Stomach (tissue), 9 donors: ENCODE data around the gene DEK. TPM values are rescaled to one million over a fixed set of nuclear protein-coding genes. Genes with fewer than 3 reads are reported as not detected.
"Not testable (repeated sequence)": the region's sequence is repeated elsewhere in the genome, so short reads cannot be mapped to it uniquely, and the experiment has no call there.

Source experiments
- DNase-seq, 2 donors: peaks; one replicate each; pipeline versions ENCODE4 v3.0.0 to v3.0.0-alpha.2; 2013 to 2019
- H3K27ac ChIP-seq, 5 donors: fragments of 200-600 bp in 4 of 5; sonication (generic) in 4 of 5; one replicate each; pipeline ENCODE4 v1.5.1; 2013 to 2019; ENCODE audit warnings: mild to moderate bottlenecking in 1 of 5, moderate library complexity in 1 of 5
- H3K27me3 ChIP-seq, 3 donors: fragments of 200-600 bp; sonication (generic); one replicate each; pipeline ENCODE4 v1.5.1; 2017 to 2019; ENCODE audit warnings: mixed run types in 1 of 3
- H3K36me3 ChIP-seq, 4 donors: fragments of 200-600 bp; sonication (generic); 1 replicate in 3 of 4; 2 replicates in 1 of 4; pipeline ENCODE4 v1.5.1; 2016 to 2019
- H3K4me1 ChIP-seq, 4 donors: fragments of 200-600 bp; sonication (generic); one replicate each; pipeline ENCODE4 v1.5.1; 2016 to 2019
- H3K4me3 ChIP-seq, 4 donors: fragments of 200-600 bp; sonication (generic) in 3 of 4; one replicate each; pipeline ENCODE4 v1.5.1; 2016 to 2019; ENCODE audit warnings: mild to moderate bottlenecking in 1 of 4
- H3K9me3 ChIP-seq, 4 donors: fragments of 200-600 bp; sonication (generic); one replicate each; pipeline ENCODE4 v1.5.1; 2016 to 2019
- EP300 ChIP-seq: sonication (generic); formaldehyde crosslinking; IDR thresholded peaks from one replicate; pipeline ENCODE4 v1.6.1; 2017; ENCODE audit warnings: antibody characterized with exemption
- POLR2A ChIP-seq, 4 donors: fragments of 450-650 bp; IDR thresholded peaks; one replicate each; pipeline ENCODE4 v1.6.1; 2016; ENCODE audit warnings: antibody characterized with exemption in 4 of 4, control low read depth in 2 of 4, mild to moderate bottlenecking in 1 of 4, moderate library complexity in 1 of 4
- POLR2AphosphoS5 ChIP-seq, 3 donors: sonication (generic); formaldehyde crosslinking; IDR thresholded peaks; one replicate each; pipeline ENCODE4 v1.6.1; 2016; ENCODE audit warnings: antibody characterized with exemption in 3 of 3
- WGBS, 5 donors: extraction: QIAGEN DNeasy Blood & Tissue Kit in 3 of 5; methylation state at CpG; one replicate each; pipeline versions ENCODE4 v1.1.5 to v1.1.7; 2013 to 2018; 5-methylcytosine and 5-hydroxymethylcytosine counted together
- intact Hi-C: fragments of 100-400 bp; cut with DNase I; formaldehyde crosslinking; loops from one replicate; pipeline ENCODE4 v1.15.1; 2023; ENCODE audit warnings: low total_unique reads
- polyA plus RNA-seq, 3 donors: library from polyadenylated mRNA; stranded (reverse); fragments of 200-250 nt; gene quantifications; one replicate each; pipeline ENCODE4 v1.2.3, GENCODE V29; 2013
- total RNA-seq, 5 donors: library from RNA; depleted of rRNA; stranded (reverse); fragments of >200 nt; gene quantifications; one replicate each; pipeline versions ENCODE4 v1.1.0 to v1.2.3, GENCODE V29; 2014 to 2016
- TF ChIP-seq, protein P1 (sequence below), 7 experiments: fragments of 450-650 bp in 4 of 7; fragments of 200-600 bp in 3 of 7; sonication (generic) in 3 of 7; IDR thresholded peaks; one replicate each; pipeline ENCODE4 v1.5.1; 2016 to 2019; ENCODE audit warnings: antibody characterized with exemption in 7 of 7, control low read depth in 2 of 7, mild to moderate bottlenecking in 1 of 7
- donor health status: healthy with polysubstance abuse.
- donor health status: Bipolar disorder and iron deficiency.
- donor health status: healthy.

DEK gene
- total and polyA plus RNA-seq, 8 donors: 35.4 to 189 (median 112) TPM

DNA sequence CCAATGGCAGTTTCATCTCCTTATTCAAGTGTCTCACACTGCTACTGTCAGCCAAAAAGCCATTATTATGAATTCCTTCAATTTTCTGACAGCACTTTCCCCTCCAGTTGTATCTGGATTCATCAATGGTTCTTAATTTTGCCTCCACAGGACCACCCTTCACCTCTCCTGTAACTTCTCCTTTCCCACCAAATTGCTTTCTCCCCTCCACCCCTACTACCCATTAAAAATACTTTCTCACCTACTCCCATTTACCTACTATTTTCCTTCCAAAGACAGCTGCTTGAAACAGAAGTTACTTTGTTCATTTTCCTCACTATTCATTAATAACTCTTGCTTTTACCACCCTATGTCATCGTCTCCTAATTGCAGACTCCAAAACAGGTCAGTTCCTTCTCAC lies 29.8 kb downstream of the DEK start:
- TF ChIP-seq, protein P1, sequence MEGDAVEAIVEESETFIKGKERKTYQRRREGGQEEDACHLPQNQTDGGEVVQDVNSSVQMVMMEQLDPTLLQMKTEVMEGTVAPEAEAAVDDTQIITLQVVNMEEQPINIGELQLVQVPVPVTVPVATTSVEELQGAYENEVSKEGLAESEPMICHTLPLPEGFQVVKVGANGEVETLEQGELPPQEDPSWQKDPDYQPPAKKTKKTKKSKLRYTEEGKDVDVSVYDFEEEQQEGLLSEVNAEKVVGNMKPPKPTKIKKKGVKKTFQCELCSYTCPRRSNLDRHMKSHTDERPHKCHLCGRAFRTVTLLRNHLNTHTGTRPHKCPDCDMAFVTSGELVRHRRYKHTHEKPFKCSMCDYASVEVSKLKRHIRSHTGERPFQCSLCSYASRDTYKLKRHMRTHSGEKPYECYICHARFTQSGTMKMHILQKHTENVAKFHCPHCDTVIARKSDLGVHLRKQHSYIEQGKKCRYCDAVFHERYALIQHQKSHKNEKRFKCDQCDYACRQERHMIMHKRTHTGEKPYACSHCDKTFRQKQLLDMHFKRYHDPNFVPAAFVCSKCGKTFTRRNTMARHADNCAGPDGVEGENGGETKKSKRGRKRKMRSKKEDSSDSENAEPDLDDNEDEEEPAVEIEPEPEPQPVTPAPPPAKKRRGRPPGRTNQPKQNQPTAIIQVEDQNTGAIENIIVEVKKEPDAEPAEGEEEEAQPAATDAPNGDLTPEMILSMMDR (IDR thresholded peaks at IDR 0.05): no peak
- TF ChIP-seq POLR2A (IDR thresholded peaks at IDR 0.05) (no peak), EP300 (no peak), POLR2AphosphoS5 (IDR thresholded peaks at IDR 0.05) (no peak)
- no peak for DNase-seq
- Histone ChIP-seq H3K36me3 (peaks cover 0 to 83% (median 75%) of the 10 kb centered on the region in 4 donors), H3K27ac (no peak overlapping the region), H3K27me3 (no peaks in the 10 kb centered on the region), H3K9me3 (peaks cover 0 to 22% (median 9%) of the 10 kb centered on the region in 4 donors), H3K4me3 (no peak overlapping the region), H3K4me1 (no peaks in the 10 kb centered on the region)
- intact Hi-C loops: no loop called here
- 94 to 100% (median 97%) methylated on average over 1 of the region's 1 CpG for WGBS, 5 donors

DNA sequence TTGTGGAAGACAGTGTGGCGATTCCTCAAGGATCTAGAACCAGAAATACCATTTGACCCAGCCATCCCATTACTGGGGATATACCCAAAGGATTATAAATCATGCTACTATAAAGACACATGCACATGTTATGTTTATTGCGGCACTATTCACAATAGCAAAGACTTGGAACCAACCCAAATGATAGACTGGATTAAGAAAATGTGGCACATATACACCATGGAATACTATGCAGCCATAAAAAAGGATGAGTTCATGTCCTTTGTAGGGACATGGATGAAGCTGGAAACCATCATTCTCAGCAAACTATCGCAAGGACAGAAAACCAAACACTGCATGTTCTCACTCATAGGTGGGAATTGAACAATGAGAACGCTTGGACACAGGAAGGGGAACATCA lies 30.6 kb downstream of the DEK start:
- H3K4me3 ChIP-seq, H3K27me3 ChIP-seq, H3K4me1 ChIP-seq, intact Hi-C loops, H3K27ac ChIP-seq, DNase-seq: not testable (repeated sequence)
- 95 to 100% (median 99%) methylated on average over 2 to 4 of the region's 4 CpGs for WGBS, 5 donors
- peaks cover 6 to 90% (median 81%) of the 10 kb centered on the region in 4 donors for H3K36me3 ChIP-seq
- peaks cover 2 to 29% (median 13%) of the 10 kb centered on the region in 4 donors for H3K9me3 ChIP-seq

DNA sequence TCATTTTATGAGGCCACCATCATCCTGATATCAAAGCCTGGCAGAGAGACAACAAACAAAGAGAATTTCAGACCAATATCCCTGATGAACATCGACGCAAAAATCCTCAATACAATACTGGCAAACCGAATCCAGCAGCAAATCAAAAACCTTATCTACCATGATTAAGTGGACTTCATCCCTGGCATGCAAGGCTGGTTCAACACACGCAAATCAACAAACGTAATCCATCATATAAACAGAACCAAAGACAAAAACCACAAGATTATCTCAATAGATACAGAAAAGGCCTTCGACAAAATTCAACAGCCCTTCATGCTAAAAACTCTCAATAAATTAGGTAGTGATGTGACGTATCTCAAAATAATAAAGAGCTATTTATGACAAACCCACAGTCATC lies 32.5 kb downstream of the DEK start:
- H3K4me1 ChIP-seq, H3K4me3 ChIP-seq, DNase-seq, H3K27ac ChIP-seq, H3K27me3 ChIP-seq, intact Hi-C loops: not testable (repeated sequence)
- Histone ChIP-seq H3K9me3 (peaks cover 7 to 34% (median 20%) of the 10 kb centered on the region in 4 donors), H3K36me3 (peaks cover 18 to 94% (median 82%) of the 10 kb centered on the region in 4 donors)
- 92 to 96% (median 94%) methylated on average over 7 of the region's 7 CpGs for WGBS, 5 donors

DNA sequence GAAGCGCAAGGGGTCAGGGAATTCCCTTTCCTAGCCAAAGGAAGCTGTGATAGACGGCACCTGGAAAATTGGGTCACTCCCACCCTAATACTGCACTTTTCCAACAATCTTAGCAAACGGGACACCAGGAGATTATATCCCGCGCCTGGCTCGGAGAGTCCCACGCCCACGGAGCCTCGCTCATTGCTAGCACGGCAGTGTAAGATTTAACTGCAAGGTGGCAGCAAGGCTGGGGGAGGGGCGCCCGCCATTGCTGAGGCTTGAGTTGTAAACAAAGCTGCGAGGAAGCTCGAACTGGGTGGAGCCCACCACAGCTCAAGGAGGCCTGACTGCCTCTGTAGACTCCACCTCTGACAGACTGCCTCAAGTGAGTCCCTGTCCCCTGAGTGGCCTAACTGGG lies 35.7 kb downstream of the DEK start:
- 86 to 99% (median 98%) methylated on average over 4 to 14 of the region's 14 CpGs for WGBS, 5 donors
- H3K4me3 ChIP-seq, intact Hi-C loops, H3K27me3 ChIP-seq, H3K4me1 ChIP-seq, H3K27ac ChIP-seq, DNase-seq: not testable (repeated sequence)
- H3K9me3 ChIP-seq: peaks cover 7 to 34% (median 20%) of the 10 kb centered on the region in 4 donors
- H3K36me3 ChIP-seq: peaks cover 31 to 91% (median 79%) of the 10 kb centered on the region in 4 donors

DNA sequence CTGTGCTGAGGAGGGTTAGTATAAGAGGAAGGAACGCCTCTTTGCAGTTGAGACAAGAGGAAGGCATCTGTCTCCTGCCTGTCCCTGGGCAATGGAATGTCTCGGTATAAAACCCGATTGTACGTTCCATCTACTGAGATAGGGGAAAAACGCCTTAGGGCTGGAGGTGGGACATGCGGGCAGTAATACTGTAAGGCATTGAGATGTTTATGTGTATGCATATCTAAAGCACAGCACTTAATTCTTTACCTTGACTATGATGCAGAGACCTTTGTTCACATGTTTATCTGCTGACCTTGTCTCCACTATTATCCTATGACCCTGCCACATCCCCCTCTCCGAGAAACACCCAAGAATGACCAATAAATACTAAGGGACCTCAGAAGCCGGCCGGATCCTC lies 37.2 kb downstream of the DEK start:
- H3K36me3 ChIP-seq: peaks cover 31 to 96% (median 85%) of the 10 kb centered on the region in 4 donors
- H3K4me3 ChIP-seq, H3K4me1 ChIP-seq, DNase-seq, H3K27me3 ChIP-seq, H3K27ac ChIP-seq, intact Hi-C loops: not testable (repeated sequence)
- 93 to 99% (median 95%) methylated on average over 9 of the region's 9 CpGs for WGBS, 5 donors
- peaks cover 7 to 25% (median 16%) of the 10 kb centered on the region in 4 donors for H3K9me3 ChIP-seq

DNA sequence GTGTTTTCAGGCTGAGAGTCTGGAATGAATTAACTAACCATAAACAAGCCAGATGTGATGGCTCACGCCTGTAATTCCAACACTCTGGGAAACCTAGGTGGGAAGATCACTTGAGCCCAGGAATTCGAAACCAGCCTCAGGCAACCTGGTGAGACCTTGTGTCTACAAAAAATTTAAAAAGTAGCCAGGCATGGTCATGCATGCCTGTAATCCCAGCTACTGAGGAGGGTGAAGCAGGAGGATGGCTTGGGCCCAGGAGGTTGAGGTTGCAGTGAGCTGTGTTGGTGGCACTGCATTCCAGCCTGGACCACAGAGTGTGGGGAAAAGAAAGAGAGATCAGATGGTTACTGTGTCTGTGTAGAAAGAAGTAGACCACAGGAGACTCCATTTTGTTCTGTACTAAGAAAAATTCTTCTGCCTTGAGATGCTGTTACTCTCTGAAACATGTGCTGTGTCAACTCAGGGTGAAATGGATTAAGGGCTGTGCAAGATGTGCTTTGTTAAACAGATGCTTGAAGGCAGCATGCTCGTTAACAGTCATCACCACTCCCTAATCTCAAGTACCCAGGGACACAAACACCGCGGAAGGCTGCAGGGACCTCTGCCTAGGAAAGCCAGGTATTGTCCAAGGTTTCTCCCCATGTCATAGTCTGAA lies 37.8 kb downstream of the DEK start:
- peaks cover 31 to 96% (median 85%) of the 10 kb centered on the region in 4 donors for H3K36me3 ChIP-seq
- intact Hi-C loops, H3K4me3 ChIP-seq, DNase-seq, H3K4me1 ChIP-seq, H3K27me3 ChIP-seq, H3K27ac ChIP-seq: not testable (repeated sequence)
- WGBS, 5 donors: 87 to 91% (median 89%) methylated on average over 5 of the region's 5 CpGs
- peaks cover 7 to 20% (median 13%) of the 10 kb centered on the region in 4 donors for H3K9me3 ChIP-seq

DNA sequence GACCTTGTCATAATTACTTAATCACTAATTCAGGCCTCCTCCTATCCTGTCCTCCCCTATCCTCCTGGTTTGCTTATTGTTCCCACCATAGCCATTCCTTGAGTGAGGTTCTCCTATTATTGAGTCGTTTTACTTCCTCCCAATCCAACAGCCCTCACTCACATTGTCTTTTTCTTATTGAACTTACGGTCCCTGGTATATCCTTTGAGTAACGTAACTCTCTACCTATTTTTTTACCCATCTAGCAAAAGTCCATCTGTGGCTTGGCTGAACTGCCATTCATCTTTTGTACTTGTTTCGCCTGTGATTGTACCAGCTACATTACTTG lies 43.1 kb downstream of the DEK start:
- WGBS, 5 donors: 94 to 95% (median 94%) methylated on average over 4 of the region's 4 CpGs
- no peak overlapping the region for H3K4me3 ChIP-seq
- H3K27me3 ChIP-seq: no peaks in the 10 kb centered on the region
- peaks cover 0 to 4% (median 0%) of the 10 kb centered on the region in 4 donors for H3K4me1 ChIP-seq
- H3K9me3 ChIP-seq: no peaks in the 10 kb centered on the region
- intact Hi-C loops: no loop called here
- no peak overlapping the region for H3K27ac ChIP-seq
- TF ChIP-seq, protein P1 (IDR thresholded peaks at IDR 0.05): no peak
- no peak for TF ChIP-seq POLR2A (IDR thresholded peaks at IDR 0.05)
- no peak for TF ChIP-seq POLR2AphosphoS5 (IDR thresholded peaks at IDR 0.05)
- no peak for TF ChIP-seq EP300
- DNase-seq: no peak
- H3K36me3 ChIP-seq: peaks cover 8 to 93% (median 83%) of the 10 kb centered on the region in 4 donors
